Measurements from ENCODE around the gene ZP2.

Gene ZP2

DNA sequence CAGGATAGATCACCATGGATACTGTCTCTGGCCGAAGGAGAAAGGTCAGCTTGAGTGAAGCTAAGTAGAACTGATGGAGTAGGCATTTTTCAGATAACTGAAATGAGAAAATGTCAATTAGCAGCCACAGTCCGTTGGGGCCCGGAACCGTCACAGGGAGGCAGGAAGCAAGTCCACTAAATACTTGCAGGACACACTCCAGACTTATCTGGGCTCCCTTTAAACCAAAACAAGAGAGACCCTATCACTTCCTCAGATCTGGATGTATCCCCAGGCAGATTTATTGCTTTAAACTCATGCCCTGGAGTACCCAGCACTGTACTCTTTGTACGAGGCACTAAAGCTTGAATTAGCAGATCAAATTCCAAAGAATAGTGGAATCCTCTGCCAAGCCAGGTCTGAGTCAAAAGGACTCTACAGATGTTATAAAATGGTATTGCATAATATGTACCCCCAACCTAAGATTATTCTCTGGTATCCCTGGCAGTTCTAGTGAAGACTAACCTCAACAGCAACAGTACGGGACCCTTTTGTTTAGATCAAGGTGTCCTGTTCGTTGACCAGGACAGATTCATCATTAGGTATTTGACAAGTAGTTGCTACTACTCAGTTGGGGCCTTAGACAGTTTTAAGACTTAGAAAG lies 8.1 kb downstream of the ZP2 start:
- no peak for TF ChIP-seq ZNF565 (CRISPR knock-in tag; conservative IDR thresholded peaks at IDR 0.05; ENCODE audit: low read depth)
- no peak for TF ChIP-seq TCF4 (CRISPR knock-in tag; IDR thresholded peaks at IDR 0.05; ENCODE audit: borderline replicate concordance)
- no peak for TF ChIP-seq CSDC2 (CRISPR knock-in tag; IDR thresholded peaks at IDR 0.05)
- TF ChIP-seq, protein P1, sequence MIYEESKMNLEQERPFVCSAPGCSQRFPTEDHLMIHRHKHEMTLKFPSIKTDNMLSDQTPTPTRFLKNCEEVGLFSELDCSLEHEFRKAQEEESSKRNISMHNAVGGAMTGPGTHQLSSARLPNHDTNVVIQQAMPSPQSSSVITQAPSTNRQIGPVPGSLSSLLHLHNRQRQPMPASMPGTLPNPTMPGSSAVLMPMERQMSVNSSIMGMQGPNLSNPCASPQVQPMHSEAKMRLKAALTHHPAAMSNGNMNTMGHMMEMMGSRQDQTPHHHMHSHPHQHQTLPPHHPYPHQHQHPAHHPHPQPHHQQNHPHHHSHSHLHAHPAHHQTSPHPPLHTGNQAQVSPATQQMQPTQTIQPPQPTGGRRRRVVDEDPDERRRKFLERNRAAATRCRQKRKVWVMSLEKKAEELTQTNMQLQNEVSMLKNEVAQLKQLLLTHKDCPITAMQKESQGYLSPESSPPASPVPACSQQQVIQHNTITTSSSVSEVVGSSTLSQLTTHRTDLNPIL (CRISPR knock-in tag; IDR thresholded peaks at IDR 0.05; ENCODE audit: low read depth): no peak
- TF ChIP-seq, protein P2, sequence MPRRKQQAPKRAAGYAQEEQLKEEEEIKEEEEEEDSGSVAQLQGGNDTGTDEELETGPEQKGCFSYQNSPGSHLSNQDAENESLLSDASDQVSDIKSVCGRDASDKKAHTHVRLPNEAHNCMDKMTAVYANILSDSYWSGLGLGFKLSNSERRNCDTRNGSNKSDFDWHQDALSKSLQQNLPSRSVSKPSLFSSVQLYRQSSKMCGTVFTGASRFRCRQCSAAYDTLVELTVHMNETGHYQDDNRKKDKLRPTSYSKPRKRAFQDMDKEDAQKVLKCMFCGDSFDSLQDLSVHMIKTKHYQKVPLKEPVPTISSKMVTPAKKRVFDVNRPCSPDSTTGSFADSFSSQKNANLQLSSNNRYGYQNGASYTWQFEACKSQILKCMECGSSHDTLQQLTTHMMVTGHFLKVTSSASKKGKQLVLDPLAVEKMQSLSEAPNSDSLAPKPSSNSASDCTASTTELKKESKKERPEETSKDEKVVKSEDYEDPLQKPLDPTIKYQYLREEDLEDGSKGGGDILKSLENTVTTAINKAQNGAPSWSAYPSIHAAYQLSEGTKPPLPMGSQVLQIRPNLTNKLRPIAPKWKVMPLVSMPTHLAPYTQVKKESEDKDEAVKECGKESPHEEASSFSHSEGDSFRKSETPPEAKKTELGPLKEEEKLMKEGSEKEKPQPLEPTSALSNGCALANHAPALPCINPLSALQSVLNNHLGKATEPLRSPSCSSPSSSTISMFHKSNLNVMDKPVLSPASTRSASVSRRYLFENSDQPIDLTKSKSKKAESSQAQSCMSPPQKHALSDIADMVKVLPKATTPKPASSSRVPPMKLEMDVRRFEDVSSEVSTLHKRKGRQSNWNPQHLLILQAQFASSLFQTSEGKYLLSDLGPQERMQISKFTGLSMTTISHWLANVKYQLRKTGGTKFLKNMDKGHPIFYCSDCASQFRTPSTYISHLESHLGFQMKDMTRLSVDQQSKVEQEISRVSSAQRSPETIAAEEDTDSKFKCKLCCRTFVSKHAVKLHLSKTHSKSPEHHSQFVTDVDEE (CRISPR knock-in tag; IDR thresholded peaks at IDR 0.05): peak; percentile 57
- TF ChIP-seq PPARA (CRISPR knock-in tag; IDR thresholded peaks at IDR 0.05; ENCODE audit: borderline replicate concordance): no peak
- peak; percentile 72 for TF ChIP-seq ISL1 (CRISPR knock-in tag; IDR thresholded peaks at IDR 0.05)
- ATAC-seq: peak; percentile 81

DNA sequence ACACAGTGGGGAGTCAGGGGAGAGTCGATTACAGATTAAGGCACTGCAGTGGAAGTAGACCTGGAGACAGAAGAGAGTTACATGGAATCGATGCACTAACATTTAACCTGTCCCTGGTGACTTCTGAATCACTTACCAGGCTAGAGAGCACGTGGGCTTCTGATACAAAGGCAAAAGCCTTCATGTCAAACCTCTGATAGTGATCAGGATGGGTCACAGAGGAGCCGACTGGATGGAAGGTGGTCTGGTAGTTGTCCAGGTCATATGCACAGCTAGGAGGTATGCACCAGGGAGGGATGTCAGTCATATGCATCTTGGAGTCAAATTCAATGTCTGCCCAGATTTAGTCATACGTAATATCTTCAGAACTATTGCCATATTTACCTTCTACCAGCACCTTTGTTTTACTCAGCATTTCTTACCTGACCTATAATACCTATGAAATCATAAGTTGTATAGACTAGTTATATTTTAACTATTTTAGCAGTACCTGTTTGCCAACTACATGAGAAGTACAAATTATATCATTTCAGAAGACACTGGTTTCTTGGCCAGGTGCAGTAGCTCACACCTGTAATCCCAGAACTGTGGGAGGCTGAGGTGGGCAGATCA lies 11.7 kb downstream of the ZP2 start:
- ATAC-seq: no peak
- TF ChIP-seq ISL1 (CRISPR knock-in tag; IDR thresholded peaks at IDR 0.05) (no peak), ZFP30 (CRISPR knock-in tag; IDR thresholded peaks at IDR 0.05) (no peak), ARNTL (CRISPR knock-in tag; IDR thresholded peaks at IDR 0.05; ENCODE audit: borderline replicate concordance, low read depth) (no peak), SNAI2 (CRISPR knock-in tag; IDR thresholded peaks at IDR 0.05) (no peak), ESRRG (CRISPR knock-in tag; IDR thresholded peaks at IDR 0.05) (no peak), CSDC2 (CRISPR knock-in tag; IDR thresholded peaks at IDR 0.05) (no peak), ZNF8 (CRISPR knock-in tag; IDR thresholded peaks at IDR 0.05) (no peak), ZNF565 (CRISPR knock-in tag; conservative IDR thresholded peaks at IDR 0.05; ENCODE audit: low read depth) (no peak), ZFP3 (CRISPR knock-in tag; IDR thresholded peaks at IDR 0.05) (no peak), GLIS3 (CRISPR knock-in tag; IDR thresholded peaks at IDR 0.05) (no peak), OSR1 (CRISPR knock-in tag; IDR thresholded peaks at IDR 0.05) (no peak), ZC3H10 (CRISPR knock-in tag; IDR thresholded peaks at IDR 0.05) (no peak), TCF4 (CRISPR knock-in tag; IDR thresholded peaks at IDR 0.05; ENCODE audit: borderline replicate concordance) (no peak), BACH2 (CRISPR knock-in tag; IDR thresholded peaks at IDR 0.05; ENCODE audit: borderline replicate concordance) (no peak), RARB (CRISPR knock-in tag; IDR thresholded peaks at IDR 0.05) (no peak)
- TF ChIP-seq, protein P3, sequence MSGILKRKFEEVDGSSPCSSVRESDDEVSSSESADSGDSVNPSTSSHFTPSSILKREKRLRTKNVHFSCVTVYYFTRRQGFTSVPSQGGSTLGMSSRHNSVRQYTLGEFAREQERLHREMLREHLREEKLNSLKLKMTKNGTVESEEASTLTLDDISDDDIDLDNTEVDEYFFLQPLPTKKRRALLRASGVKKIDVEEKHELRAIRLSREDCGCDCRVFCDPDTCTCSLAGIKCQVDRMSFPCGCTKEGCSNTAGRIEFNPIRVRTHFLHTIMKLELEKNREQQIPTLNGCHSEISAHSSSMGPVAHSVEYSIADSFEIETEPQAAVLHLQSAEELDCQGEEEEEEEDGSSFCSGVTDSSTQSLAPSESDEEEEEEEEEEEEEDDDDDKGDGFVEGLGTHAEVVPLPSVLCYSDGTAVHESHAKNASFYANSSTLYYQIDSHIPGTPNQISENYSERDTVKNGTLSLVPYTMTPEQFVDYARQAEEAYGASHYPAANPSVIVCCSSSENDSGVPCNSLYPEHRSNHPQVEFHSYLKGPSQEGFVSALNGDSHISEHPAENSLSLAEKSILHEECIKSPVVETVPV (CRISPR knock-in tag; IDR thresholded peaks at IDR 0.05): no peak
- TF ChIP-seq, protein P1 (CRISPR knock-in tag; IDR thresholded peaks at IDR 0.05; ENCODE audit: low read depth): no peak
- TF ChIP-seq, protein P2 (CRISPR knock-in tag; IDR thresholded peaks at IDR 0.05): no peak
- TF ChIP-seq, protein P4, sequence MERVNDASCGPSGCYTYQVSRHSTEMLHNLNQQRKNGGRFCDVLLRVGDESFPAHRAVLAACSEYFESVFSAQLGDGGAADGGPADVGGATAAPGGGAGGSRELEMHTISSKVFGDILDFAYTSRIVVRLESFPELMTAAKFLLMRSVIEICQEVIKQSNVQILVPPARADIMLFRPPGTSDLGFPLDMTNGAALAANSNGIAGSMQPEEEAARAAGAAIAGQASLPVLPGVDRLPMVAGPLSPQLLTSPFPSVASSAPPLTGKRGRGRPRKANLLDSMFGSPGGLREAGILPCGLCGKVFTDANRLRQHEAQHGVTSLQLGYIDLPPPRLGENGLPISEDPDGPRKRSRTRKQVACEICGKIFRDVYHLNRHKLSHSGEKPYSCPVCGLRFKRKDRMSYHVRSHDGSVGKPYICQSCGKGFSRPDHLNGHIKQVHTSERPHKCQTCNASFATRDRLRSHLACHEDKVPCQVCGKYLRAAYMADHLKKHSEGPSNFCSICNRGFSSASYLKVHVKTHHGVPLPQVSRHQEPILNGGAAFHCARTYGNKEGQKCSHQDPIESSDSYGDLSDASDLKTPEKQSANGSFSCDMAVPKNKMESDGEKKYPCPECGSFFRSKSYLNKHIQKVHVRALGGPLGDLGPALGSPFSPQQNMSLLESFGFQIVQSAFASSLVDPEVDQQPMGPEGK (CRISPR knock-in tag; IDR thresholded peaks at IDR 0.05; ENCODE audit: borderline replicate concordance): no peak
- TF ChIP-seq, protein P5, sequence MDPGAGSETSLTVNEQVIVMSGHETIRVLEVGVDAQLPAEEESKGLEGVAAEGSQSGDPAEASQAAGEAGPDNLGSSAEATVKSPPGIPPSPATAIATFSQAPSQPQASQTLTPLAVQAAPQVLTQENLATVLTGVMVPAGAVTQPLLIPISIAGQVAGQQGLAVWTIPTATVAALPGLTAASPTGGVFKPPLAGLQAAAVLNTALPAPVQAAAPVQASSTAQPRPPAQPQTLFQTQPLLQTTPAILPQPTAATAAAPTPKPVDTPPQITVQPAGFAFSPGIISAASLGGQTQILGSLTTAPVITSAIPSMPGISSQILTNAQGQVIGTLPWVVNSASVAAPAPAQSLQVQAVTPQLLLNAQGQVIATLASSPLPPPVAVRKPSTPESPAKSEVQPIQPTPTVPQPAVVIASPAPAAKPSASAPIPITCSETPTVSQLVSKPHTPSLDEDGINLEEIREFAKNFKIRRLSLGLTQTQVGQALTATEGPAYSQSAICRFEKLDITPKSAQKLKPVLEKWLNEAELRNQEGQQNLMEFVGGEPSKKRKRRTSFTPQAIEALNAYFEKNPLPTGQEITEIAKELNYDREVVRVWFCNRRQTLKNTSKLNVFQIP (CRISPR knock-in tag; IDR thresholded peaks at IDR 0.05; ENCODE audit: borderline replicate concordance, low read depth): no peak
